Placental epithelial cell (primary cell): ENCODE data around the gene NAPB. TPM values are rescaled to one million over a fixed set of nuclear protein-coding genes. Genes with fewer than 3 reads are reported as not detected.

ENCODE experiments used
- small RNA-seq: library from RNA; depleted of rRNA; stranded (forward); fragments of <200 nt; gene quantifications from one replicate; pipeline ENCODE3, GENCODE V24; 2012
- total RNA-seq: library from RNA; depleted of rRNA; stranded (reverse); fragments of >200 nt; gene quantifications from 2 replicates; pipeline ENCODE4 v1.2.3, GENCODE V29; 2012

NAPB gene
- total RNA-seq, result 7.6 and 10.6 TPM in 2 replicates

GRCh38 chr20:23420943-23421931 is at the start of gene NAPB:
Gene NAPB (minus strand): TSS chr20:23421488. CDS start chr20:23421402, 86 bp downstream.

DNA sequence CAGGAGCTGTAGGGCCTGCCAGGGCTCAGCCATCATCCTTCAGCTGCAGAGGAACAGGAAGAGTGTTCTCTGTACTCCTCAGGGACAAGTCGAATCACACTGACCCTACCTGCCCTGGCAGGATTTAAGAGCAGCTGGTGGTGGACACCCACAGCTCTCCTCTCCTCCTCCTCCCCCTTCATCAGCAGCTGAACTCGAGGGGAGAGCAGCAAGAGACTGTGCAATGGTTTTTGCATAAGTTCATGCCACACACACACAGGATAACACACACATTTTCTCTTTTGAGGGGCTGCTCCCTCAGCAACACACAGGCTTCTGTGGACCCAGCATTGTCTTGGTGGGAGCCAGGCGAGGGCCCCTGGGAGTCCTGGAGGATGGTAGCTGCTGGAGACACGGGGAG is 31.5 kb upstream of the NAPB start, which contains the start of gene CST11:
Gene CST11 (minus strand): TSS at position 101 of the 400 bp plus-strand sequence. CDS start 65 bp downstream, at position 36.

DNA sequence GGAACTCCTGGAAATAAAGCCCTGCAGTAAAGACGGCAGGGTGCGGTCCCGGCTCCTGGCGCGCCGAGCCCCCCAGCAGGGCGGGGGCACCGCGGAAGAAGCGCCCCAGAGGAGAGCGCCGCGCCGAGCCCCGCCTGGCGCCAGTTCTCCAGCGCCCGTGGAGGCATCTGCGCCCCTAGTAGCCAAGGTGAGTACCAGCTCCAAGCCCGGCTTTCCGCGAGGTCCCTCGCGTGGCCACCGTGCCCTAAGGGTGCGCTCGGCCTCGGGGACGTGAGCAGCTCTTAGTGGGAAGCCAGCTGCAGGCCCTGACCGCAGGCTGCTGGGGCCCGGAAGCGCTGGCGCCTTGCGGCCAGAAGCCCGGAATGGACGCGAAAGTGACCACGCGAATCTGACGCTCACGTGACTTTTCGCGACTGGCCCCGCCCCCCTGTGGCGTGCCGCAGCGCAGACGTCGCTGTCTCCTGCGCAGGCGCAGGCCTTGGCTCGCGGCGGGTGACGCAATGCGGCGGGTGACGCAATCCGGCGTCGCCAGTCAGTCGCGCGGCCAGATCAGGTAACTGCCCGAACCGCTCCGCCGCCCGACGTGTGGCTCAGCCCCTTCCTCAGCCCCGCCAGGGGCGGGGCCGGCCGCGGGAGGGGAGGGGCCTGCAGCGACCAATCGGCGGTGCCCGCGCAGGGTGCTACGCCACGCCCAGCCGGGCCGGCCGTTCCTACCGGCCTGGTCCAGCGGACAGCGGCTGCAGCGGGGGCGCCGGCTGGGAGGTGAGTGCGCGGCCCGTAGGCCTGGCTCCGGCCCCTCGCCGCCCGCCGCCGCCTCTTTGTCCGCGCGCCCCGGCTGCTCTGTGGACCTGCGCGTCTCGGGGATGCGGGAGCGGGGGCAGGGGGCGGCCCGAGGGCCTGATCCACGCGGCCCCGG is 59.6 kb downstream of the NAPB start, which contains the start of gene GZF1:
Gene GZF1 (plus strand): TSS at position 707 of the 916 bp plus-strand sequence. CDS start 2,202 bp downstream, outside the sequence.

GRCh38 chr20:23350196-23350903 is 70.9 kb downstream of the NAPB start, which contains the start of gene NXT1:
Gene NXT1 (plus strand): TSS chr20:23350791. CDS start chr20:23354042, 3,251 bp downstream.

Small RNAs within 50 kb of the gene (small RNA-seq; reads per million reads assigned to genes)
- gene RF00019 (not detected), gene RNA5SP479 (not detected)

Other genes with a start within 250 kb of the NAPB start
- 27.9 and 36.4 TPM in 2 replicates for gene NXT1, start 70.7 kb downstream of the NAPB start, total RNA-seq
- 18.4 and 19.6 TPM in 2 replicates for gene GZF1, start 59.3 kb downstream of the NAPB start, total RNA-seq
- gene CSTL1, start 18.2 kb upstream of the NAPB start, total RNA-seq, result not detected in 2 replicates
- not detected in 2 replicates for gene CST11, start 31.4 kb upstream of the NAPB start, total RNA-seq
- not detected in 2 replicates for gene CST8, start 69.6 kb upstream of the NAPB start, total RNA-seq
- gene CST9L, start 147.0 kb upstream of the NAPB start, total RNA-seq, result not detected in 2 replicates
- not detected in 2 replicates for gene CST9, start 184.4 kb upstream of the NAPB start, total RNA-seq
- 91.3 and 104 TPM in 2 replicates for gene CST3, start 216.5 kb upstream of the NAPB start, total RNA-seq